HEK293 (cell line): ENCODE results near the gene SRGAP2C.
"Not testable (repeated sequence)": the region's sequence is repeated elsewhere in the genome, so short reads cannot be mapped to it uniquely, and the experiment has no call there.

ENCODE experiments used
- GLIS1 ChIP-seq: fragments of 450-650 bp; formaldehyde crosslinking; IDR thresholded peaks from 2 replicates; pipeline ENCODE4 v1.5.1; 2016; ENCODE audit warnings: missing biosample characterization, missing genetic modification characterization
- KLF8 ChIP-seq: fragments of 450-650 bp; formaldehyde crosslinking; IDR thresholded peaks from 2 replicates; pipeline ENCODE4 v1.5.1; 2016; ENCODE audit warnings: missing biosample characterization, missing genetic modification characterization
- SALL2 ChIP-seq: fragments of 450-650 bp; formaldehyde crosslinking; IDR thresholded peaks from 2 replicates; pipeline ENCODE4 v1.5.0; 2017; ENCODE audit warnings: missing biosample characterization, mild to moderate bottlenecking, missing genetic modification characterization, borderline replicate concordance
- SCRT2 ChIP-seq: fragments of 450-650 bp; formaldehyde crosslinking; IDR thresholded peaks from 2 replicates; pipeline ENCODE4 v1.5.1; 2016; ENCODE audit warnings: missing biosample characterization, missing genetic modification characterization
- SETDB1 ChIP-seq: IDR thresholded peaks from one replicate; pipeline ENCODE4 v1.6.1; 2017; ENCODE audit warnings: mild to moderate bottlenecking, low read length, moderate library complexity, mixed read lengths; ENCODE audit not compliant: insufficient read length
- ZBTB21 ChIP-seq: fragments of 450-650 bp; formaldehyde crosslinking; IDR thresholded peaks from 2 replicates; pipeline ENCODE4 v1.5.1; 2017; ENCODE audit warnings: missing biosample characterization, missing genetic modification characterization
- ZNF274 ChIP-seq, 2 experiments: fragments of 200-500 bp in 1 of 2; fragments of 450-650 bp in 1 of 2; sonication (Bioruptor generic) in 1 of 2; formaldehyde crosslinking in 1 of 2; IDR thresholded peaks; 2 replicates each; pipeline versions ENCODE4 v1.5.1 to v1.6.1; 2014 to 2016; ENCODE audit warnings: borderline replicate concordance in 1 of 2, inconsistent platforms in 1 of 2, low read length in 1 of 2, missing biosample characterization in 1 of 2, missing genetic modification characterization in 1 of 2
- ZNF280D ChIP-seq: fragments of 450-650 bp; formaldehyde crosslinking; IDR thresholded peaks from 2 replicates; pipeline ENCODE4 v1.5.1; 2016; ENCODE audit warnings: missing biosample characterization, missing genetic modification characterization
- ZNF48 ChIP-seq: fragments of 450-650 bp; formaldehyde crosslinking; IDR thresholded peaks from 2 replicates; pipeline ENCODE4 v1.5.1; 2016; ENCODE audit warnings: missing biosample characterization, missing genetic modification characterization
- ZNF670 ChIP-seq: fragments of 450-650 bp; formaldehyde crosslinking; IDR thresholded peaks from 2 replicates; pipeline ENCODE4 v1.5.1; 2016; ENCODE audit warnings: missing biosample characterization, missing genetic modification characterization, low read depth
- ZNF776 ChIP-seq: fragments of 450-650 bp; formaldehyde crosslinking; IDR thresholded peaks from 2 replicates; pipeline ENCODE4 v1.5.0; 2017; ENCODE audit warnings: missing biosample characterization, missing genetic modification characterization, borderline replicate concordance
- ZNF777 ChIP-seq: fragments of 450-650 bp; formaldehyde crosslinking; IDR thresholded peaks from 2 replicates; pipeline ENCODE4 v1.5.1; 2017; ENCODE audit warnings: missing biosample characterization, missing genetic modification characterization, borderline replicate concordance
- TF ChIP-seq, protein P1 (sequence below): fragments of 450-650 bp; formaldehyde crosslinking; IDR thresholded peaks from 2 replicates; pipeline ENCODE4 v1.5.1; 2016; ENCODE audit warnings: missing biosample characterization, missing genetic modification characterization

DNA sequence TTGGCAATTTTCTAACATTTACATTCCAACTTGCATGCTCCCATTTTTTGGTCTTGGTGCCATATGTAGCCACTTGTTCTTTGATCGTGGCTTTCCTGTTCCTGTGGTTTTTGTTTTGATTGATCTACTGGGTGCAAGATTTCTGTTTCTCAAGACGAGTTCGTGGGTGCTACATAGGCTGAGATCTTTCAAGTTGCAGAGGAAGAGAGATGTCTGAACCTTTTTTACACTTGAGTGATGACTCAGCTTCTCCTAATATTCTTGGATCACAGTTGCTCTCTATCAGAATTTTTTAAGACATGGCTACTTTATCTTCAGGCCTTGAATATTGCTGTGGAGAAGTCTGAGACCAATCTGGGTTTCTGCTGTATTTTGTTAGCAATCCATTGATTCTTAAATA is 85.2 kb downstream of the SRGAP2C start:
- TF ChIP-seq KLF8 (tag by site-specific recombination); ZBTB21 (tag by site-specific recombination); GLIS1 (tag by site-specific recombination); ZNF274 (IDR thresholded peaks at IDR 0.05; ENCODE audit: low read length); ZNF274 (tag by site-specific recombination; IDR thresholded peaks at IDR 0.05; ENCODE audit: borderline replicate concordance); SCRT2 (tag by site-specific recombination); ZNF48 (tag by site-specific recombination); SETDB1; ZNF777 (tag by site-specific recombination); ZNF670 (tag by site-specific recombination); ZNF776 (tag by site-specific recombination); SALL2 (tag by site-specific recombination); ZNF280D (tag by site-specific recombination): not testable (repeated sequence)
- TF ChIP-seq, protein P1, sequence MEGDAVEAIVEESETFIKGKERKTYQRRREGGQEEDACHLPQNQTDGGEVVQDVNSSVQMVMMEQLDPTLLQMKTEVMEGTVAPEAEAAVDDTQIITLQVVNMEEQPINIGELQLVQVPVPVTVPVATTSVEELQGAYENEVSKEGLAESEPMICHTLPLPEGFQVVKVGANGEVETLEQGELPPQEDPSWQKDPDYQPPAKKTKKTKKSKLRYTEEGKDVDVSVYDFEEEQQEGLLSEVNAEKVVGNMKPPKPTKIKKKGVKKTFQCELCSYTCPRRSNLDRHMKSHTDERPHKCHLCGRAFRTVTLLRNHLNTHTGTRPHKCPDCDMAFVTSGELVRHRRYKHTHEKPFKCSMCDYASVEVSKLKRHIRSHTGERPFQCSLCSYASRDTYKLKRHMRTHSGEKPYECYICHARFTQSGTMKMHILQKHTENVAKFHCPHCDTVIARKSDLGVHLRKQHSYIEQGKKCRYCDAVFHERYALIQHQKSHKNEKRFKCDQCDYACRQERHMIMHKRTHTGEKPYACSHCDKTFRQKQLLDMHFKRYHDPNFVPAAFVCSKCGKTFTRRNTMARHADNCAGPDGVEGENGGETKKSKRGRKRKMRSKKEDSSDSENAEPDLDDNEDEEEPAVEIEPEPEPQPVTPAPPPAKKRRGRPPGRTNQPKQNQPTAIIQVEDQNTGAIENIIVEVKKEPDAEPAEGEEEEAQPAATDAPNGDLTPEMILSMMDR (tag by site-specific recombination), result not testable (repeated sequence)
